IPS-20b (cell line): ENCODE measurements around the gene LYST.
"Not testable (repeated sequence)": the region's sequence is repeated elsewhere in the genome, so short reads cannot be mapped to it uniquely, and the experiment has no call there.

ENCODE experiments used
- H3K27ac ChIP-seq: one replicate; pipeline ENCODE4 v1.5.1; 2013; ENCODE audit warnings: low read length
- H3K27me3 ChIP-seq: 2 replicates; pipeline ENCODE4 v1.6.1; 2013; ENCODE audit warnings: mild to moderate bottlenecking, low read length, inconsistent platforms; ENCODE audit not compliant: insufficient read depth
- H3K36me3 ChIP-seq: 2 replicates; pipeline ENCODE4 v1.6.1; 2013; ENCODE audit warnings: low read depth, mild to moderate bottlenecking, inconsistent platforms, low read length, moderate library complexity; ENCODE audit not compliant: insufficient read depth
- H3K4me1 ChIP-seq: 2 replicates; pipeline ENCODE4 v1.6.1; 2013; ENCODE audit warnings: mild to moderate bottlenecking, control low read depth, inconsistent platforms, low read length, moderate library complexity; ENCODE audit not compliant: insufficient read depth
- H3K4me3 ChIP-seq: 2 replicates; pipeline ENCODE4 v1.5.1; 2013; ENCODE audit warnings: mild to moderate bottlenecking, low read length, inconsistent platforms
- H3K9ac ChIP-seq: 2 replicates; pipeline ENCODE4 v1.6.1; 2013; ENCODE audit warnings: low read depth, mild to moderate bottlenecking, inconsistent platforms, low read length, moderate library complexity
- H3K9me3 ChIP-seq: 2 replicates; pipeline ENCODE4 v1.6.1; 2013; ENCODE audit warnings: mild to moderate bottlenecking, low read depth, low read length, inconsistent platforms; ENCODE audit not compliant: insufficient read depth

The LYST gene

DNA sequence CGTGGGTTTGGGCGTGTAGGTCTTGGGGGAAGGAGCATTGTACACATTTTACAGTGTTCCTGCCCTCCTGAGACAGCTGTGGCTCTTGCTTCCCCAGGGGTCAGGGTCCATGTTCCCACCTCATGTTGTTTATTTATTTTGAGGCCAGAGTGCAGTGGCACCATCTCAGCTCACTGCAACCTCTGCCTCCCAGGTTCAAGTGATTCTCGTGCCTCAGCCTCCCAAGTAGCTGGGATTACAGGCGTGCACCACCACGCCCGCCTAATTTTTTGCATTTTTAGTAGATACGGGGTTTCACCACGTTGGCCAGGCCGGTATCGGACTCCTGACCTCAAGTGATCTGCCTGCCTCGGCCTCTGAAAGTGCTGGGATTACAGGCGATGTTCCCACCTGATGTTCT is 219.2 kb downstream of the LYST start:
- H3K4me3 ChIP-seq, H3K36me3 ChIP-seq, H3K9me3 ChIP-seq, H3K9ac ChIP-seq, H3K27ac ChIP-seq: not testable (repeated sequence)
- peaks cover 43% of the 10 kb centered on the region for H3K27me3 ChIP-seq
- peaks cover 23% of the 10 kb centered on the region for H3K4me1 ChIP-seq

DNA sequence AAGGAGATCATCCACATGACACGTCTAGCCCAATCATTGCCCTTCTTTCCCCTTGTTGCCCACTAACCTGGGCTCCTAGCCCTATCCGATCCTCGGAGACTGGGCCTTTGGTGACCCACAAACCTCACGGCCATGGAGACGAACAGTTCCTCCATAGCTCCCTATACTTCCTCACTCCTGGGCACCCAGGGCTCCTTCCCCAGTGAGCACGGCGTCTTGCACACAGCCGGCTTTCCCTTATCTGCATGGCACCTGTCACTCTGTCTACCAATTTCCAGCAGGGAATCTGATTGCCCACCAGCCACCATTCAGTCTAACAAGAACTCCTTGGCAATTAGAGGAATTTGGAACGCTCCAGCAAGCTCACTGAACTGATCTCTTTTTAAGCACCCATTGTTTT is 220.2 kb downstream of the LYST start:
- Histone ChIP-seq H3K9me3 (no peaks in the 10 kb centered on the region), H3K27ac (no peak overlapping the region), H3K36me3 (no peaks in the 10 kb centered on the region), H3K4me3 (no peak overlapping the region), H3K4me1 (peaks cover 30% of the 10 kb centered on the region), H3K27me3 (peaks cover 35% of the 10 kb centered on the region), H3K9ac (no peak overlapping the region)

DNA sequence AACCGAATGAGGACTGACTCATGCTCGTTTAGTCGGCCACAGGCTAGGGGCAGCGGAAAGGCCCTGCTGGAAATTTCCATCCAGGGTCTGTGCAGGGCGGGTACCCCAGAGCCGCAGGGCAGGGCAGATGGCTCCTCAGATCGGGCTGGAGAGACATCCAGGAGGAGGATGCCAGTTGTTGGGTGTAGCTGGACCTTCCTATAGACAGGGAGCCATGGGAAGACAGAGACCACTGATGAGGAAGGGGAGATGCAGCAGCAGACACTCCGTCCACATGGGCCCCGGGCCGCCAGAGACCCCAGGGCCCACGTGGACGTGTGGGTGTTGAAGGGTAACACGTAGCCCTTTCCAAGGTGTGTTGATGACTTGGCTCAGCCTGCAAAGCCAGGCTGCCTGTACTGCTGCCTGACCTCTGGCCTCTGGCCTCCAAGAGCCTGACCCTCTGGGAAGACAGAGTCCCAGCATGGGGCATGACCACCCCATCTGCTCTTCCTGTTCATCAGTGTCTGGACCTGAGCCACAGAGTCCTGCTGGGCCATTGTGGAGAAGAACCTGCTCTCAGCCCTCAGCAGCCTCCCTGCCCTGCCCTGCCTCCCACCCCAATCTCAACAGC is 221.9 kb downstream of the LYST start:
- Histone ChIP-seq H3K4me3 (no peak overlapping the region), H3K4me1 (peaks cover 25% of the 10 kb centered on the region)

DNA sequence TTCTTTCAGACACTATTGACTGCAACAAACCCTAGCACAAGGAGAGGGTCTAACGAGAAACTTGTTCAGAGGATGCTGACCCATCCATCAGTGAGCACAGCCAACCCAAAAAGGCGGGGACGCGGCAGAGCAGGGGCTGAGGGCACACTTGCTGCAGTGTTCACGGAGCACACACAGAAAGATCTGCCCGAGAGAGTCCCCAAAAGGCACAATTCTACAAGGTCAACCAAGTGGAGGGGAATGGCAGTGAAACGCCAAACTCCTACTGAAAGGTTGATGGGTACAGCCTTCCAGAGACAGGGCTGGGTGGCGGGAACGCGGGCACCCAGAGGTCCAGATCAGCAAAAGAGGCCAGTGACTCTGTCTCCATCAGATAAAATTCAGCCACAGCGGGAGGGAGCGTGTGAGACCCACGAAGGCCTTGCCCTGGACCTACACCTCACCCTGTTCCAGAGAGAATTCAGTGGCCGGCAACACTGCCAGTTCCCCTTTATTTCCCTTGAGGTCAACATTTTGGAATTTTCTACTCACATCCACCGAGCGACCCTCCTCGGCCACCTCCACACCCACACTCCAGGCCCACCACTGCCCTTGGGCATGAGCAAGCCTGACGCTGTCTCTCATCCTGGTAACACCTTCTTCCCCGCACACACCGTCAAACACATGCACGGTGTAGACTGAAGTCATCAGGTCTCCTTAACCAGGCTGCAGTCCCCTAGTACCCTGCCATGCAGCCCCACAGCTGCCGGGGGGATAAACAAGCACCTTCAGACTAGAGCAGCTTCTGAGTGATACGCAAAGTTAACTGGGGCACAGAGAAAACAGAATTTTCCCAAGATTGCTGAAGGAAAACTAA is 222.6 kb downstream of the LYST start:
- H3K36me3 ChIP-seq, result no peaks in the 10 kb centered on the region
- no peak overlapping the region for H3K4me3 ChIP-seq
- H3K9ac ChIP-seq, result no peak overlapping the region
- H3K9me3 ChIP-seq, result no peaks in the 10 kb centered on the region
- H3K4me1 ChIP-seq, result peaks cover 25% of the 10 kb centered on the region
- H3K27ac ChIP-seq, result no peak overlapping the region
- peaks cover 21% of the 10 kb centered on the region for H3K27me3 ChIP-seq

More for the DNA sequence above, 221.9 kb downstream of the LYST start:
- H3K9me3 ChIP-seq, result no peaks in the 10 kb centered on the region
- H3K27ac ChIP-seq, result no peak overlapping the region
- H3K9ac ChIP-seq, result no peak overlapping the region
- H3K36me3 ChIP-seq, result no peaks in the 10 kb centered on the region
- peaks cover 23% of the 10 kb centered on the region for H3K27me3 ChIP-seq

DNA sequence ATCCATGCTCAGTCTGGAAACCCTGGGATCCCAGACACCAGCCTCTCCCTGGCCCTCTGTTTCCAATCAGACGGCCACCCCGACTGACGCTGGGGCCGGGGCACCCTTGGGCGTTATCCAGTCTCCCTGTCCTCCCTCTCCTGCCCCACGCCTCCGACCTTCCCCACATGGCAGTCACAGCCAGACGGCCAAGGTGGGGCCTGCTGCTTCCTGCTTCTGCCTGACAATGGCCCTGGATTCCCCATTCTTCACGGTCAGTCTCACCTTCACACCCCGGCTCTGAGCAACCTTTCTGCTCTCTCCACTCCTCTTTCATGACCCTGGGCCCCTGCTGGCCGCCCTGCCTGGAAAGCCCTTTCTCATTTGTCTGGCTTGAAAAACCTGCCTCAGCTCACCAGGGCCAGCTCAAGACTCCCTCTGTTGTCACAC is 223.7 kb downstream of the LYST start:
- Histone ChIP-seq H3K4me3 (0 out of 2 replicates have a peak overlapping the region, but pooled peaks have one; percentile 23), H3K4me1 (peaks cover 22% of the 10 kb centered on the region), H3K36me3 (no peaks in the 10 kb centered on the region), H3K9ac (peak overlapping the region; percentile 34; the same call in 1 of the 2 replicates), H3K9me3 (no peaks in the 10 kb centered on the region), H3K27ac (no peak overlapping the region), H3K27me3 (peaks cover 9% of the 10 kb centered on the region)

DNA sequence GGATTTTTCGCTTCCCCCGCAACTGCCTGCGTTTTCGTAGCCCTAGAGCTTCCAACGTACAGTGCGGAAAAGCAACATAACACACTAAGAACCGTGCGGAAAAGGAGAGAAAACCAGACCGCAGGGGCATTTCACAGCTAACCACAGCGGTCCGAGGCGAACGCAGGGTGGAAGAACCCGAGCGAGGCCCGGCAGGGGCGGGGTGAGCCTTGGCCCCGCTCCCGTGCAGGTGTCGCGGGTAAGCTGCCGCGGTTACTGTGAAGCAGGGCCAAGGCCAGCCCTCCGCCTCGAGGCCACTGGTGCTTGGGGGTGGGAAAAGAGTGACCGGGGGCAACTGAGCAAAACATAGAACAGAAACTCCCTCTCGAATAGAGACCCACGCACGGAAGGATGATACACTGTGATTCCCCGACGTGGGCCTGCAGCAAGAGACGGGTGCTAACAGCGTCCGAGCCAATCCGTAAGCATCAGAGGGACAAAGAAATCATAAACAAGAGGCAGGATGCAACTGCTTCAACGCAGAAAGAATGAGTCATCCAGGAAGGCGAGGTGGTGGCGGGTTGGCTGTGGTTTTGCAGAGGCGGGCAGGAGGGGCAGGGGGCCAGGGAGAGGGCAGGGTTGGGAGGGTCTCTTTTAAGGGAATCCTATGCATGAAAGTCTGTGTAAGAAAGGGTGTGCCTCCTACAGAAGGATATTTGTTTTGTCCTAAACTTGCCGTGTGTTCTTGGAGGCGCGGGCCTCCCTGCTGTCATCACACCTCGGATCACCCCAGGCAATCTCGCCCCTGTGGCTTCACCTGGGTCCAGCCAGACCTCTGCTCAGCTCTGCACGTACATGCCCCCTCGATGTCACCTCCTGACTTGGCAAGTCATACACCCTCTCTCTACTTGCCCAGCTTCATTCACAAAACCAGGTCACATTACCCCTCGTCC is 224.4 kb downstream of the LYST start:
- Histone ChIP-seq H3K4me3 (peak overlapping the region; percentile 26; the same call in 1 of the 2 replicates), H3K27me3 (0 out of 2 replicates have a peak, but pooled peaks cover 3% of the 10 kb centered on the region)

DNA sequence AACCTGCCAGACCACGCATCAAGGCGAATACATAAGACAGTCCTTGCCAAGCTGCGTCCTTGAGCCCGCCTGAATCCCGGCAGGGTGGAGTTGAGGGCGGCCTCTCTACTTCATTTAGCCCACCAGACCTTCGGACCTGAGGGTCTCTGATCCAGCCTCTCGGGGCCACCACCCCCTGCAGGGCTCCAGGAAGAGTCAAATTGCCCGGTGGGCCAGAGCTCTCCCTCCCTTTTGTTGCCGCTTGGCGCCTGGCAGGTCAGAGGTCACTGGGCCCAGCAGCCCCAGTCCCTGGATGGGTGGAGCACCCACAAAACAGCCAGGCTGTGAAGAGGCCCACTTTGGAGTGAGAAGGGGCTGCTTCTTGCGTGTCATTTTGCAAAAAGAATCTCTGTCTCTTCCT is 226.1 kb downstream of the LYST start:
- H3K4me3 ChIP-seq, result no peak overlapping the region
- H3K27ac ChIP-seq, result no peak overlapping the region
- no peaks in the 10 kb centered on the region for H3K36me3 ChIP-seq
- H3K4me1 ChIP-seq, result peaks cover 21% of the 10 kb centered on the region
- H3K9ac ChIP-seq, result no peak overlapping the region
- no peaks in the 10 kb centered on the region for H3K9me3 ChIP-seq
- no peaks in the 10 kb centered on the region for H3K27me3 ChIP-seq

More for the DNA sequence above, 224.4 kb downstream of the LYST start:
- Histone ChIP-seq H3K27ac (no peak overlapping the region), H3K4me1 (peaks cover 21% of the 10 kb centered on the region), H3K9ac (peak overlapping the region; percentile 34; the same call in 1 of the 2 replicates), H3K9me3 (no peaks in the 10 kb centered on the region), H3K36me3 (no peaks in the 10 kb centered on the region)

DNA sequence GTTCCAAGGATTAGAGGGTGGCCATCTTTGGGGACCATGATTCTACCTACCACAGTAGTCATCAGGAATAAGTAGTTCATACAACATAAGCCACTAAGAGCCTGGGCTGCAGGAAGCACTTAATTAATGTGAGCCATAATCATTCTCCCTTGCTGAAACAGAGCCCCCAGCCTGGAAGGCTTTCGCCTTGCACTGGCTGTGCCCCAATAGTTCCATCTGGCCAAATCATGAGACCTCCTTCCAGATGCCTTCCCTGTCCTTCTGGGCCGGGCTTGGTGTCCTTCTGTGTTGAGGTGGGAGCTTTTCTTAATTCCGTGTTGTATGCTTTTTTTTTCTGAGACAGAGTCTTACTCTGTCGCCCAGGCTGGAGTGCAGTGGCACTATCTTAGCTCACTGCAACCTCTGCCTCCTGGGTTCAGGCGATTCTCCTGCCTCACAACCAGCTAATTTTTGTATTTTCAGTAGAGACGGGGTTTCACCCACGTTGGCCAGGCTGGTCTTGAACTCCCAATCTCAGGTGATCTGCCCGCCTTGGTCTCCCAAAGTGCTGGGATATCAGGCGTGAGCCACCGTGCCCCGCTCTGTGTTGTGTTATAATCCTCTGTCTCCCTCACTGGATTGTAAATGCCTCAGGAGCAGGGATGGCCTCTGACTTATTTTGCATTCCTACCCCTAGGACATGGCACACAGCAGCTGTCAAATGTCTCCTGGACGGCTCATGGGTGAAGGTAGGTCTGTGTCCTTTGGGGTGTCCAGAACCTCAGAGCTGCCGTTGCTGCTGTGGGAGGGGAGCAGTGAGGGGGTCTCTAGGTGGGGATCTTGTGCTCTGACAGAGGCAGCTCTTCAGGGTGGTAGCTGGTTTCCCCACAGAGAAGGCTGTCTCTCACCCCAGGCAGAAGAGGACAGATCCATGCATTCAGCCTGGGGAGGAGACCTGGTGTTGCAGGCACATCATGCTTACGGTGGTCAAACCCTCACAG is 227.2 kb downstream of the LYST start:
- no peak overlapping the region for H3K9ac ChIP-seq
- no peak overlapping the region for H3K27ac ChIP-seq
- H3K4me1 ChIP-seq, result peaks cover 21% of the 10 kb centered on the region

DNA sequence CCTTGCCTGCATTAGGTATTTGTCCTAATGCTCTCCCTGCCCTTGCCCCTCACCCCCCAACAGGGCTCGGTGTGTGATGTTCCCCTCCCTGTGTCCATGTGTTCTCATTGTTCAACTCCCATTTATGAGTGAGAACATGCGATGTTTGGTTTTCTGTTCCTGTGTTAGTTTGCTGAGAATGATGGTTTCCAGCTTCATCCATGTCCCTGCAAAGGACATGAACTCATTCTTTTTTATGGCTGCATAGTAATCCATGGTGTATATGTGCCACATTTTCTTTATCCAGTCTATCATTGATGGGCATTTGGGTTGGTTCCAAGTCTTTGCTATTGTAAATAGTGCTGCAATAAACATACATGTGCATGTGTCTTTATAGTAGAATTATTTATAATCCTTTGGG is 228.1 kb downstream of the LYST start:
- not testable (repeated sequence) for H3K4me3 ChIP-seq, H3K36me3 ChIP-seq, H3K27me3 ChIP-seq, H3K9ac ChIP-seq, H3K27ac ChIP-seq, H3K9me3 ChIP-seq
- peaks cover 18% of the 10 kb centered on the region for H3K4me1 ChIP-seq

More for the DNA sequence above, 227.2 kb downstream of the LYST start:
- Histone ChIP-seq H3K36me3 (no peaks in the 10 kb centered on the region), H3K9me3 (no peaks in the 10 kb centered on the region), H3K27me3 (no peaks in the 10 kb centered on the region), H3K4me3 (no peak overlapping the region)

DNA sequence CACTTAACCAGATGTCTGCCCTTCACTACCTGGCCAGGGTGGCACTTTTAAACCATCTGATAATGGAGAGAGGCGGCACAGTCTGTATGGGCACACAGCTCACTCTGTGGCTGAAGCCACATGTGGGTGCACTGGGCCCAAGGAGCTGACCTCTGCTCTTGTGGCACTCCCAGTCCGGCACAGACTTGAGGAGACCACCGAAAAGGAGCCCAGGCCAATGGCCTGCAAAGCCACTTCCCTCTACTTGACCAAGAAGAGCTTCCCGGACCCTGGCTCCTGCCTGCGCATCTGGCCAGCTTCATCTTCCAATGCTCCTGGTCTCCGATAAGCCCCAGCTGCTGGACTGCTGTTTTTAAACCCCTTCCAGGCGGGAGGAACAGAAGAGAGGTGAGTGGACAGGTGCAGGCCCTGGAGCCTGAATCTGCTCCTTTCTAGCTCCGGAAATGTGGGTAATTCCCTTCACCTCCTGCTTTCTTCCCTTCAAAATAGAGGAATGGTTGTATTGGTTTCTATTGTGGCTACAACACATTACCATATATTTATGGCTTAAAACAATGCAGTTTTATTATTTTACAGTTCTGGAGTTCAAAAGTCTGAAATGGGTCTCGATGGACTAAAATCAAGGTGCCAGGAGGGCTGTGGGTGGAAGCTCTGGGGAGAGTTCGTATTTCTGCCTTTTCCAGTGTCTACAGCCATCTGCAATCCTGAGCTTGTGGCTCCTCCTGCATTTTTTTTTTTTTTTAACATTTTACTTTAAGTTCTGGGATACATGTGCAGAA is 228.8 kb downstream of the LYST start:
- Histone ChIP-seq H3K27ac (no peak overlapping the region), H3K4me3 (no peak overlapping the region), H3K27me3 (no peaks in the 10 kb centered on the region), H3K9me3 (no peaks in the 10 kb centered on the region), H3K9ac (no peak overlapping the region), H3K4me1 (peaks cover 15% of the 10 kb centered on the region; the same call in 1 of the 2 replicates), H3K36me3 (no peaks in the 10 kb centered on the region)
